SU-DHL-6 (cell line): ENCODE results near the gene COX5A.

Source experiments
- H2AFZ ChIP-seq: fragments of 200-600 bp; sonication (generic); 2 replicates; pipeline ENCODE4 v1.6.1; 2014; ENCODE audit warnings: low read depth, mild to moderate bottlenecking, moderate library complexity, mixed read lengths, antibody characterized with exemption, low read length; ENCODE audit not compliant: severe bottlenecking
- H3F3A ChIP-seq: fragments of 200-600 bp; shearing (Covaris generic); 2 replicates; pipeline ENCODE4 v1.6.0; 2016; ENCODE audit warnings: antibody characterized with exemption, mild to moderate bottlenecking; ENCODE audit not compliant: insufficient read depth
- H3K27ac ChIP-seq: fragments of 200-600 bp; sonication (generic); 2 replicates; pipeline ENCODE4 v1.5.1; 2016; ENCODE audit warnings: low read depth, mild to moderate bottlenecking, low read length, moderate library complexity, mixed read lengths
- H3K27me3 ChIP-seq: fragments of 200-600 bp; sonication (generic), shearing (Covaris generic); 2 replicates; pipeline ENCODE4 v1.6.0; 2014; ENCODE audit warnings: mild to moderate bottlenecking, low read length
- H3K36me3 ChIP-seq: fragments of 200-600 bp; sonication (generic); 2 replicates; pipeline ENCODE4 v1.6.1; 2014; ENCODE audit warnings: mild to moderate bottlenecking, low read length, mixed read lengths
- H3K4me2 ChIP-seq: fragments of 300-600, 200-600 bp; shearing (Covaris generic), sonication (generic); 2 replicates; pipeline ENCODE4 v1.6.0; 2014; ENCODE audit warnings: low read length, low read depth, mild to moderate bottlenecking; ENCODE audit not compliant: poor library complexity, severe bottlenecking
- H3K4me3 ChIP-seq: fragments of 200-600 bp; sonication (generic); 2 replicates; pipeline ENCODE4 v1.5.1; 2014; ENCODE audit warnings: antibody characterized with exemption, low read length, mild to moderate bottlenecking, mixed read lengths; ENCODE audit not compliant: insufficient read depth, poor library complexity, severe bottlenecking
- H3K79me2 ChIP-seq: fragments of 200-600 bp; sonication (generic); 2 replicates; pipeline ENCODE4 v1.6.1; 2014; ENCODE audit warnings: mild to moderate bottlenecking, low read length, moderate library complexity; ENCODE audit not compliant: insufficient read depth
- H3K9ac ChIP-seq: fragments of 200-600 bp; sonication (generic); 2 replicates; pipeline ENCODE4 v1.7.0; 2014; ENCODE audit warnings: mild to moderate bottlenecking, low read length
- H3K9me2 ChIP-seq: fragments of 200-600 bp; sonication (generic); replicated peaks from 2 replicates; pipeline ENCODE4 v1.6.1; 2014; ENCODE audit warnings: low read length; ENCODE audit not compliant: insufficient read depth
- H3K9me3 ChIP-seq: fragments of 200-600 bp; sonication (generic); 2 replicates; pipeline ENCODE4 v1.6.1; 2014; ENCODE audit warnings: low read length, mixed read lengths; ENCODE audit not compliant: insufficient read depth
- H4K20me1 ChIP-seq: fragments of 200-600 bp; sonication (generic); 2 replicates; pipeline ENCODE4 v1.6.1; 2014; ENCODE audit warnings: low read depth, mild to moderate bottlenecking, antibody characterized with exemption, low read length, moderate library complexity, mixed read lengths
- CTCF ChIP-seq: fragments of 200-600 bp; sonication (generic); IDR thresholded peaks from one replicate; pipeline ENCODE4 v1.5.1; 2017; ENCODE audit warnings: antibody characterized with exemption, mild to moderate bottlenecking, low read length, moderate library complexity; ENCODE audit not compliant: insufficient read depth, poor library complexity, severe bottlenecking
- EZH2phosphoT487 ChIP-seq: fragments of 200-600 bp; sonication (generic), shearing (Covaris generic); conservative IDR thresholded peaks from 2 replicates; pipeline ENCODE4 v1.6.1; 2018; ENCODE audit warnings: mild to moderate bottlenecking, antibody characterized with exemption, low read length, moderate library complexity, mixed read lengths

COX5A gene

DNA sequence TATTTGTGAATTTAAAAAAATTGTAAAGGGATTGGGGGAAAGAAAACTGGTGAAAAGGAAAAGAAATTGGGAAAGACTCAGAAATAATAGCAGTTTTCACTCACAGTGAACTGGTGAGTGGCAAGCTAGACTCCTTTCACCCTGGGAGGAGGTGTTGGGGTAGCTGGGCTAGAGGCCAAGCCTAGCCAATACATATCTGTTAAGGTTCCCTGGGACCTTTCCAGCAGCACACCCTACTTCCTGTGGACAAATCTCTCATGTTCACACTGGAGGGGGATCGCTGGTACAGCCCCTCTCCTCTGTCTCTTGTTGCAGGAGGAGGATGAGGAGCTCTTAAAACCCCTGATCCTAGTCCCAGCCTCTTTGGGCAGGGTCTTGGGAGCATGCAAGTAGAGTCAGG lies 22.4 kb upstream of the COX5A start:
- Histone ChIP-seq H3K36me3 (no peaks in the 10 kb centered on the region), H3K27ac (no peak overlapping the region), H2AFZ (no peak overlapping the region), H3F3A (no peaks in the 10 kb centered on the region), H3K9me3 (no peaks in the 10 kb centered on the region), H4K20me1 (no peaks in the 10 kb centered on the region), H3K9me2 (no peaks in the 10 kb centered on the region), H3K79me2 (peaks cover 11% of the 10 kb centered on the region), H3K9ac (no peak overlapping the region), H3K4me3 (no peak overlapping the region), H3K4me2 (no peak overlapping the region), H3K27me3 (no peaks in the 10 kb centered on the region)
- TF ChIP-seq CTCF (no peak), EZH2phosphoT487 (no peak)

DNA sequence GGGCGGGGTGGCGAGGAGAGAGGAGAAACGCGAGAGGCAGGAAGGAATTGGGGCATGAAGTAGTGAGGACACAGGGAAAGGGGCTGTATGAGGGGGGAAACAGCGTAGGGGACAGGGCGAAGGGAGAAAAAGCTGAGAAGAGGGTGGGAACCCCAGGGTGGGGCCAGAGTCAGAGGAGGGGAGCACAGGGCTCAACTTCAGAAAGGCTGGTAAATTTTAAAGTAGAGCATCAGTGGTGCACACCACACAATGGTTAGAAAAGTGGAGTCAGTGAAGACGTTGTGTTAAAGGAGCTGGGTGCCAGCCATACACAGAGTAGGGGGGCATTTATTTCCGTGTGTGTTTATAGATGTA lies 21.7 kb upstream of the COX5A start:
- Histone ChIP-seq H3K79me2 (peaks cover 18% of the 10 kb centered on the region), H3K36me3 (no peaks in the 10 kb centered on the region), H3K9me3 (no peaks in the 10 kb centered on the region), H2AFZ (no peak overlapping the region), H3K27ac (no peak overlapping the region), H3K9me2 (no peaks in the 10 kb centered on the region), H3K4me3 (no peak overlapping the region), H3F3A (no peaks in the 10 kb centered on the region), H3K27me3 (no peaks in the 10 kb centered on the region), H3K9ac (no peak overlapping the region), H3K4me2 (no peak overlapping the region), H4K20me1 (no peaks in the 10 kb centered on the region)
- TF ChIP-seq EZH2phosphoT487 (no peak), CTCF (no peak)

- H3K9me3 ChIP-seq: no peaks in the 10 kb centered on the region
- H3F3A ChIP-seq: no peaks in the 10 kb centered on the region
- H4K20me1 ChIP-seq: no peaks in the 10 kb centered on the region
- TF ChIP-seq CTCF (no peak), EZH2phosphoT487 (no peak)
- H3K9ac ChIP-seq: no peak overlapping the region
- H3K9me2 ChIP-seq: no peaks in the 10 kb centered on the region
- H2AFZ ChIP-seq: no peak overlapping the region
- no peaks in the 10 kb centered on the region for H3K27me3 ChIP-seq
- no peak overlapping the region for H3K4me3 ChIP-seq
- peaks cover 21% of the 10 kb centered on the region for H3K79me2 ChIP-seq
- H3K36me3 ChIP-seq: no peaks in the 10 kb centered on the region
- H3K27ac ChIP-seq: no peak overlapping the region
- H3K4me2 ChIP-seq: no peak overlapping the region
Observed at GRCh38 chr15:74958908-74959585, 21.2 kb upstream of the COX5A start.
